Activated T-helper 2 cell treated with anti-CD3 and anti-CD28 coated beads, Interferon-gamma antibody, Interleukin-2, Interleukin-4, amounts not matched to agents 10 μg/mL and 5 μg/mL and 100 μg/mL, durations not matched to agents 14 hours and 24 hours and 36 hours (primary cell): Measurements from ENCODE around the gene BCO2. TPM values are rescaled to one million over a fixed set of nuclear protein-coding genes. Genes with fewer than 3 reads are reported as not detected.

ENCODE experiments used
- DNase-seq: peaks from one replicate; pipeline ENCODE4 v3.0.0; 2021; ENCODE audit warnings: low spot score
- H3K27ac Mint-ChIP-seq: one replicate; pipeline ENCODE4 v1.8.0; 2021; ENCODE audit warnings: mixed read lengths
- H3K27me3 Mint-ChIP-seq: one replicate; pipeline ENCODE4 v1.8.0; 2021; ENCODE audit warnings: low read depth, mixed read lengths
- H3K36me3 Mint-ChIP-seq: one replicate; pipeline ENCODE4 v1.8.0; 2021; ENCODE audit warnings: low read depth, mixed read lengths
- H3K4me1 Mint-ChIP-seq: one replicate; pipeline ENCODE4 v1.8.0; 2021; ENCODE audit warnings: low read depth, mixed read lengths
- H3K4me3 Mint-ChIP-seq: one replicate; pipeline ENCODE4 v1.8.0; 2021; ENCODE audit warnings: low read depth, mild to moderate bottlenecking, moderate library complexity, mixed read lengths
- H3K9me3 Mint-ChIP-seq: one replicate; pipeline ENCODE4 v1.8.0; 2021; ENCODE audit warnings: mixed read lengths
- intact Hi-C: fragments of 100-400 bp; cut with micrococcal nuclease; formaldehyde crosslinking; loops from one replicate; pipeline ENCODE4 v1.15.1; 2023
- total RNA-seq: library from RNA; stranded (reverse); gene quantifications from 2 replicates; pipeline ENCODE4 v1.2.3, GENCODE V29; 2022

BCO2 gene
- total RNA-seq, 1 donor from 2014 or later: 1.2 TPM

GRCh38 chr11:112247201-112247600 is 71.9 kb downstream of the BCO2 start:
- no peaks in the 10 kb centered on the region for H3K4me1 Mint-ChIP-seq
- intact Hi-C loops: no loop called here
- peaks cover 6% of the 10 kb centered on the region for H3K36me3 Mint-ChIP-seq

DNA sequence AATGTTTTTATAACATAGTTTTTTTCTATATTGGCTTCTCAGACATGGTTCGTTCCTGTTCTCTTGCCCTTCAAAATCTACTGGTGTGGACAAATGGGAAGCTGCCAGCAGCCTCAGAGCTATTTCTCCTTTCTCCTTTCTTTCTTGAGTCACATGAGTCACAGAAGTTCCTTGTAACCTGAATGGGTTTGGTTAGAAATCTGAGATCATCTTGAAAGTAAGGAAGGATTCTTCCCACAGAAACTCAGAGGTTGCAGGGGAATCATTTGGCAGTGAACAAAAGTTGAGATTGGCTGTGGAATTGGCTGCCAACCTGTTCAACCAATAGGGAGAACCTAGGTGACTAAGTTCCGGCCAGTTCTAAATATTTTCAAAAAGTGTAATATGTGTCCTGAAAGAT is 72.9 kb downstream of the BCO2 start:
- Mint-ChIP-seq H3K4me3 (no peak overlapping the region), H3K9me3 (no peaks in the 10 kb centered on the region), H3K27ac (no peak overlapping the region), H3K4me1 (no peaks in the 10 kb centered on the region), H3K36me3 (no peaks in the 10 kb centered on the region), H3K27me3 (peaks cover 6% of the 10 kb centered on the region)
- intact Hi-C loops: no loop called here
- DNase-seq: no peak

More at GRCh38 chr11:112247201-112247600, 71.9 kb downstream of the BCO2 start:
- no peak overlapping the region for H3K27ac Mint-ChIP-seq
- DNase-seq: no peak
- H3K27me3 Mint-ChIP-seq: peaks cover 6% of the 10 kb centered on the region
- no peak overlapping the region for H3K4me3 Mint-ChIP-seq
- no peaks in the 10 kb centered on the region for H3K9me3 Mint-ChIP-seq

- no peak overlapping the region for H3K4me3 Mint-ChIP-seq
- no peak overlapping the region for H3K27ac Mint-ChIP-seq
- H3K27me3 Mint-ChIP-seq: no peaks in the 10 kb centered on the region
- H3K36me3 Mint-ChIP-seq: no peaks in the 10 kb centered on the region
- intact Hi-C loops: no loop called here
- H3K9me3 Mint-ChIP-seq: no peaks in the 10 kb centered on the region
- DNase-seq: no peak
- no peaks in the 10 kb centered on the region for H3K4me1 Mint-ChIP-seq
These were observed 74.7 kb downstream of the BCO2 start for GRCh38 chr11:112249871-112250610.

DNA sequence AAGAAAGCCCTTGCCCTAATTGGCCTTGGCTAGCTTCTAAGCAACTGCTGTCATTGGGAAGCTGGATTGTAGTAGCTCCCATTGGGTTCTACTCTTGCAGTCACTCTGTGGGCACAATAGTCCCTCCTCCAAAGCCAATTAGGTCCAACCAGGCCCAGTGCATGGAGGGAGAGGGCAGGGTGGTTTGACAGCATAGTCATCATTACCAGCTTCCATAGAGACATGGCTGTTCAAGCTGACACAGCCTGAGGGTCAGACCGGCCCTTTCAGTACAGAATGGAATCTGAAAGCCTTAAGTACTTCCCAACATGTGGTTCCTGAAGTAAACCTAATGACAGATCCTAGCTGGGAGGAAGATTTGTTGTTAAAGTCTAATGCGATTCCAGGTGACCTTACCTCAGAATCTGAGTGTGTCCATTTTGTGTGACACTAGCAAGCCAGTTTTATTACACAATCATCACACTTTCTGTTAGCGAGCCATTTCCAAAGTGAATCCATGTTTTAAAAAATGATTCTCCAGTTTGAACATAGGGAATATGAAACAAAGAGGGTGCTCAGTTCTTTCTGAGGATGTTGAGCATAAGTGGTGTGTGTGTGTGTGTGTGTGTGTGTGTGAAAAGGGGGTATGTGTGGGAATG is 78.4 kb downstream of the BCO2 start:
- no peaks in the 10 kb centered on the region for H3K4me1 Mint-ChIP-seq
- no peaks in the 10 kb centered on the region for H3K9me3 Mint-ChIP-seq
- no peaks in the 10 kb centered on the region for H3K27me3 Mint-ChIP-seq
- no peaks in the 10 kb centered on the region for H3K36me3 Mint-ChIP-seq
- intact Hi-C loops: no loop called here
- DNase-seq: no peak
- H3K4me3 Mint-ChIP-seq: no peak overlapping the region
- H3K27ac Mint-ChIP-seq: no peak overlapping the region

- Mint-ChIP-seq H3K27me3 (no peaks in the 10 kb centered on the region), H3K36me3 (no peaks in the 10 kb centered on the region), H3K4me1 (no peaks in the 10 kb centered on the region), H3K9me3 (no peaks in the 10 kb centered on the region), H3K27ac (no peak overlapping the region), H3K4me3 (no peak overlapping the region)
- no peak for DNase-seq
- intact Hi-C loops: no loop called here
These were observed 79.9 kb downstream of the BCO2 start for GRCh38 chr11:112255067-112255720.

GRCh38 chr11:112260490-112260889 is 85.2 kb downstream of the BCO2 start, which contains the start of gene PLET1:
Gene PLET1 (minus strand): TSS chr11:112260860. CDS start chr11:112260589, 271 bp downstream.
- Mint-ChIP-seq H3K36me3 (no peaks in the 10 kb centered on the region), H3K4me3 (no peak within 1 kb of the TSS), H3K9me3 (no peaks in the 10 kb centered on the region), H3K27me3 (no peaks in the 10 kb centered on the region), H3K4me1 (no peaks in the 10 kb centered on the region), H3K27ac (no peak within 1 kb of the TSS)
- no peak for DNase-seq
- intact Hi-C loops: no loop called here

DNA sequence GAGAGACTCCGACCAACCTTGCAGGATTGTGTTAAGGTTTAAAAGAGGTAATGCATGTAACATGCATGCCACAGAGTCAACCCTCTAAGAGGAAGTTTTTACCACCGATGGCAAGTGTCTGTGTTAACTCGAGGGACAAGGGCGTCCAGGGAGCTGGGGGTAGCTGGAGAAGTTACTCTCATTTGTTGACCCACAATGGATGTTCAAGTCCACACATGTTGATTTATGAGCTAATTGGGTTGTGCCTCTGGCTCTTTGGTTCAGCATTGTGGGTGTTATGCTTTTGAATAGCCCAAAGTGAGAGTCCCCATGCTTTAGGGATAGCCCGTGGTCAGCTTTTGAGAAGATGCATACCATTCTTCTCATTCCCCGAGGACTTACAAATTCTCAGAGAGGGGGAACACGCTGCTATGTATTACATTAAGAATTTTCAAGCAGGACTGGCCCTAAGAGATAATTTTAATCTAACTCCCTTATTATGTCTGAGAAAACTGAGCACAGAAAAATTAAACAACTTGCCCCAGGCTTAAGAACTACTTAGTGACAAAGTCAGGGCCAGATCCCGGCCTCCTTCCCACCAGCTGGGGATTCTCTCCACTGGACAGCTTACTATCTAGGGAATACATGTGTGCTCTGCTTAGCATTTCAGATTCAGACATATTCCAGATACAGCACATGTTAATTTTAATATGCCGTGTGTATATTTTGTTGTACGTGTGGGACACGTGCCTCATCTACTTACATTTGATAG is 90.5 kb downstream of the BCO2 start:
- Mint-ChIP-seq H3K9me3 (no peaks in the 10 kb centered on the region), H3K27ac (no peak overlapping the region), H3K27me3 (no peaks in the 10 kb centered on the region), H3K36me3 (no peaks in the 10 kb centered on the region), H3K4me1 (no peaks in the 10 kb centered on the region), H3K4me3 (no peak overlapping the region)
- intact Hi-C loops: no loop called here
- no peak for DNase-seq

DNA sequence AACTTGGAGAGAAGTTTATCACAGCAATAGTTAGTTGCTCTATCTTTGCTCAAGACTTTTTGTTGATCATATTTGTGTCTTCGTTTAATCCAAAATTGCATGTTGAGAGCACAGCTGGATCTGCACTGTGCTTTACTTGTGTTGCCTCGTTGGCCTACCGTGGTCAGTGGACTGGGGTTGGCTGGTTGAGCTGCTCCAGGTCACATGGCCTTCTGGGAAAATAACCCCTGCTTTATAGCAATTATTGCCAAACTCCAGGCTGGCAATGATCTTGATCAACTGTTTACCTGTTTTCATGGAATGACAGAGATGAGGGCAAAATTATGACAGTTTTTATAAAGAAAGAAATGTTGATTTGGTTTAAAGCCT is 91.1 kb downstream of the BCO2 start:
- H3K36me3 Mint-ChIP-seq: no peaks in the 10 kb centered on the region
- no peaks in the 10 kb centered on the region for H3K4me1 Mint-ChIP-seq
- no peaks in the 10 kb centered on the region for H3K9me3 Mint-ChIP-seq
- no peaks in the 10 kb centered on the region for H3K27me3 Mint-ChIP-seq
- intact Hi-C loops: no loop called here
- H3K27ac Mint-ChIP-seq: no peak overlapping the region
- no peak for DNase-seq
- H3K4me3 Mint-ChIP-seq: no peak overlapping the region

GRCh38 chr11:112267188-112267591 is 91.9 kb downstream of the BCO2 start:
- no peak for DNase-seq
- Mint-ChIP-seq H3K27me3 (no peaks in the 10 kb centered on the region), H3K9me3 (no peaks in the 10 kb centered on the region), H3K27ac (no peak overlapping the region), H3K4me3 (no peak overlapping the region), H3K4me1 (no peaks in the 10 kb centered on the region), H3K36me3 (no peaks in the 10 kb centered on the region)
- intact Hi-C loops: no loop called here

DNA sequence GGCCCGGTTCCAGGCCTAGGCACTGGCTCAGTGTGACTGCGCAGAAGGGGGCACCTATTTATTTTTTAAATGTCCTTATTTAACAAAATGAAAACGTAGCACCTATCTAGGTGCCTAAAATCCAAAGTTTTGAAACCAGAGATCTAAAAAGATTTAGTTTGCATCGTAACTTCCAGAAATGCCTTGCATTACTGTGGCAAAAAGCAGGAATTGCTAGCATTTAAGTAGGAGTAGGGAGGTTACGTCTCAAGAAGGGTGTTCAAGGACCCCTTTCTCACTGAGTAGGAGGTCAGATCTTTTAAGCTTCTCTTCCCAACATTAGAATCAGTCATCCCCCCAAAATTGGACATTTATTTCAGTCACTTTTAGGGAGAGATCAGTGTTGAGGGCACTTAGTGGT is 93.1 kb downstream of the BCO2 start:
- Mint-ChIP-seq H3K4me3 (no peak overlapping the region), H3K27ac (no peak overlapping the region), H3K36me3 (no peaks in the 10 kb centered on the region), H3K9me3 (no peaks in the 10 kb centered on the region), H3K4me1 (no peaks in the 10 kb centered on the region), H3K27me3 (no peaks in the 10 kb centered on the region)
- DNase-seq: no peak
- intact Hi-C loops: no loop called here
